Activated CD8-positive, alpha-beta memory T cell treated with anti-CD3 and anti-CD28 coated beads for 36 hours (primary cell): ENCODE results near the gene PBRM1. TPM values are rescaled to one million over a fixed set of nuclear protein-coding genes. Genes with fewer than 3 reads are reported as not detected.

ENCODE experiments used
- CTCF ChIA-PET: fragments of 350-600 bp; sonication (Branson Sonifier 250); formaldehyde crosslinking; loops from one replicate; lab custom pipeline; 2021; ENCODE audit warnings: antibody characterized with exemption; lab: Charles Lee
- POLR2A ChIA-PET: fragments of 350-600 bp; sonication (Branson Sonifier 250); formaldehyde crosslinking; loops from one replicate; lab custom pipeline; 2021; ENCODE audit warnings: antibody characterized with exemption; lab: Charles Lee
- total RNA-seq, 2 experiments: library from RNA; stranded (reverse); gene quantifications; one replicate each; pipeline ENCODE4 v1.2.3, GENCODE V29; 2021

PBRM1 gene
- total RNA-seq, 2 experiments from 2014 or later: 65.4 to 71.2 TPM

DNA sequence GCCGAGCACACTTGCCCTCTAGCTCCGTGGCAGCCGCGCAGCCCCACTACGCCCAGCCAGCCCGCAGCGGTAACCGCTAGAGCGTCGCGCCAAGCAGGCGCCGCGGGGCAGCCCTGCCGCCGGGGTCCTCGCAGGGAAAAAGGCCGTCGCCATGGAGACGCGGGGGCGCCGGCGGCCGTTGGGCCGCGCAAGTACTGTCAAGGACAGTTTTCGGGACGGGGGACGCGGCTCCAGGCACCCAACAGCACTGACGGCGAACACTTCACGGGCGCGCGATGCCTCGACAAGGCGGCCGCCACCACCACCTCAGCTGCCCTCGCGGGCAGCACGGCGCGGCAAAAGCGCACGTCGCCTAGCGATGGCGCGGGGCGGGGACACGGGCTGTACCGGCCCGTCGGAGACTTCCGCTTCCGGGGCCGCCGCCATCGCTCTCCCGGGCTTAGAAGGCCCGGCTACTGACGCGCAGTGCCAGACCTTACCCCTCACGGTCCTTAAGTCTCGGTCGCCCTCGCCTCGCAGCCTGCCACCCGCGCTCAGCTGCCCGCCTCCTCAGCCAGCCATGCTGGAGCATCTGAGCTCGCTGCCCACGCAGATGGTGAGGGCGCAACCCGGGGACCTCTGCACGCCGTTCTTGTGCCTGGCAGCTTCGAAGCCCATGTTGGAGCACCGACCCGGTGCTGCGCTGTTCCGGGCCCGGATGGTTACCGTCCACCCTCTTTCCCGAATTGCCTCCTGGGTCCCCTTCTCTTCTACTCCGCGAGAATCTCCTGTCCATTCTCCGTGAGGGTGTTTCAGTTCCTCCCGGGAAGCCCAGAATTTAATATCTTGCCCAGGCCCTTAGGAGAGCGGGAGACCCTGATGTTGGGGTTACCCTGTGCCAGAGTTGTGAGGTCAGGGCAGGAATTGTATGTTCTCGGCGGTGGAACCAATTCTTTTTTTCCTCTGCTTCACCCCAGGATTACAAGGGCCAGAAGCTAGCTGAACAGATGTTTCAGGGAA lies 20.3 kb upstream of the PBRM1 start, which contains the start of the genes GLT8D1 and SPCS1:
GLT8D1 (minus strand) TSS at position 104 of the 999 bp plus-strand sequence. CDS start 5,331 bp downstream, outside the sequence.
SPCS1 (plus strand) TSS at position 419 of the 999 bp plus-strand sequence; CDS start at position 560, 141 bp downstream.
- CTCF ChIA-PET: interaction anchor here (0.6 to 1.0 kb wide), 3 partner anchors 25 to 473 kb away, joined by 3 read pairs; no protein-coding TSS in a partner anchor

DNA sequence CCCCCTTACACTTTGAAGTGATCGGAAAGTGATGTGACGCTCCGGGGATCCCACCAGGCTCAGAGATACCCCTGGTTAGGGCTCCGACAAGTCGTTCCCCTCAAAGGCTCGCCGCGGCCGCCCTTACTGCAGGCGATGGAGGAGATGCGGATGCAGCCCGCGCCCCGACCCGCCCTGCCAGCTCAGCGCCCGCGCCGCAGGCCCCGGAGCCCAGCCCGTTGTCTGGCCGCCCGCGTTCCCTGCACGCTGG lies 19.6 kb upstream of the PBRM1 start:
- CTCF ChIA-PET: interaction anchor here (0.9 to 1.0 kb wide), 2 partner anchors 17 to 24 kb away, joined by 3 read pairs; no protein-coding TSS in a partner anchor

More for the DNA sequence above, 20.3 kb upstream of the PBRM1 start, which contains the start of the genes GLT8D1 and SPCS1:
- POLR2A ChIA-PET: interaction anchor here (0.5 to 1.3 kb wide), 7 partner anchors 13 to 192 kb away, joined by 3 to 7 read pairs (median 3); partner anchors contain the start of genes PBRM1, STIMATE and UQCC5

DNA sequence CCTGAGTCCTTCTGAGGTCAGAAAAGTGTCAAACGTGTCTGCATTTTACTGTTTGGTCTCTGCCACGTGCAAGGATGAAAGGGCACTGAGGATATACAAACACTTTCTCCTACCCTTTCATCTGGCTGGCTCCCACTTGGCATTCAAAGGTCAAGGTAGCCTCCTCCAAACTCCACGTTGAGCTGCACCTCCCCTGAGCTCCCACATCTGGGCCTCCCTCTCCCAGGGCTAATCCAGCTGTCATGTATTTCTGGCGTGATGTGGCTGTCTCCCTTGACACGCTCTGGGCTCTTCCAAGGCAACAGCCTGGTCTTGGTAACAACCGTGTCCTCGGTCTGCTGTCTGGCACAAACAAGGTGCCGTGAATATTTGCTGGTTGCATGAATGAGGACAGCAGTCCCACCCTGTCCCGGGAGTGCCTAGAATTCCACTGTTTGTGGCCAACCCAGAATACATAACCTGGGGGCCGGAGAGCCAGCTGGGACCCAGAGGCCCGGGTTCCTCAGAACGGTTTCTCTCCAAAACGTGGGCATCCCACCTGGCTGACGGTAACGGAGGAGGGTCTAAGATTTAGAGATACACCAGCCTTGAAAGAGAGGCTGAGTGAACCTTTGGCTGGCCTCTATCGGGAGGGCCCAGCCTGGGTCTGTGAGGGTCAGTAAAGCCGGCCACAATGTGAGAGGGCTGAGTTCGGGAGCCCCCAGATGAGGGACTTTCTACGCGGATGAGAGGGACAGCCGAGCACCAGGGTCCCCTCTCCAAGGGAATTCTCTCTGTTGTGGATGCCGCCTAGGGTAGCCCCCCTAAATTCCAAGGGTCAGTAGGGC lies 19.1 kb upstream of the PBRM1 start:
- ChIA-PET CTCF (interaction anchor here (0.9 to 1.0 kb wide), 2 partner anchors 17 to 24 kb away, joined by 3 read pairs; no protein-coding TSS in a partner anchor), POLR2A (interaction anchor here (0.6 to 1.3 kb wide), 3 partner anchors 12 to 169 kb away, joined by 3 to 7 read pairs (median 3); partner anchors contain the start of gene UQCC5)

More for the DNA sequence above, 19.6 kb upstream of the PBRM1 start:
- POLR2A ChIA-PET: interaction anchor here (0.6 to 1.3 kb wide), 4 partner anchors 13 to 192 kb away, joined by 3 to 7 read pairs (median 4); partner anchors contain the start of genes STIMATE and UQCC5

DNA sequence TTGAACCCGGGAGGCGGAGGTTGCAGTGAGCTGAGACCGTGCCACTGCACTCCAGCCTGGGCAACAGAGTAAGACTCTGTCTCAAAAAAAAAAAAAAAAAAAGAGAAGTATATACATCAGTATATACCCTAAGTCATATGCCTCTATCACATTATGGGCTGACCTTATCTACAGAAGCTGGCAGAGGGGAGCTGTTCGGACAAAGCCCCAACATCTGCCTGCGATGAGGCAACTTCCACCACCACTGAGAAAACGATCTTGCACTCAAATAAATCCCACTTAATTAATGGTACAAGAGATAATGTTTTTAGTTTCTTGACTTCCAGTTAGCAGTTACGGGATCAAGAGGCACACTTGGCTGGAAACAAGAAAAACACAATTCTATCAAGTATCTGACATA lies 17.6 kb upstream of the PBRM1 start:
- CTCF ChIA-PET: no interaction called here
- POLR2A ChIA-PET: interaction anchor here (0.6 kb wide), 1 partner anchor 194 kb away, joined by 4 read pairs; no protein-coding TSS in a partner anchor

DNA sequence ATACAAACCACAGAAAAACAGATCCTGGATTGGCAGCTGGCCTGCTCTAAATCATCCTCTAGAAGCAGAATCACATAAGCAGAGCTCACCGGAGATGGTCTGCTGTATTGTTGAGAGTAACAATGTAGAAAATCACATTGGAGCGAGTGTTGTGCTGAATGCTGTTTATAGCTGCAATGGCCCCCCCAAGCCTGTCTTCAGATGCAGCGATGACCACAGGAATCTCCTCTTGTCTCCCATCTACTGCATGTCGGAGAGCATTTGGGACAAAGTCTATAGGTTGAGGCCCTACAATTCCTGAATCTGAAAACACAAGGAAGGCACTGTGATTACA lies 11.9 kb upstream of the PBRM1 start:
- ChIA-PET POLR2A (no interaction called here), CTCF (no interaction called here)

DNA sequence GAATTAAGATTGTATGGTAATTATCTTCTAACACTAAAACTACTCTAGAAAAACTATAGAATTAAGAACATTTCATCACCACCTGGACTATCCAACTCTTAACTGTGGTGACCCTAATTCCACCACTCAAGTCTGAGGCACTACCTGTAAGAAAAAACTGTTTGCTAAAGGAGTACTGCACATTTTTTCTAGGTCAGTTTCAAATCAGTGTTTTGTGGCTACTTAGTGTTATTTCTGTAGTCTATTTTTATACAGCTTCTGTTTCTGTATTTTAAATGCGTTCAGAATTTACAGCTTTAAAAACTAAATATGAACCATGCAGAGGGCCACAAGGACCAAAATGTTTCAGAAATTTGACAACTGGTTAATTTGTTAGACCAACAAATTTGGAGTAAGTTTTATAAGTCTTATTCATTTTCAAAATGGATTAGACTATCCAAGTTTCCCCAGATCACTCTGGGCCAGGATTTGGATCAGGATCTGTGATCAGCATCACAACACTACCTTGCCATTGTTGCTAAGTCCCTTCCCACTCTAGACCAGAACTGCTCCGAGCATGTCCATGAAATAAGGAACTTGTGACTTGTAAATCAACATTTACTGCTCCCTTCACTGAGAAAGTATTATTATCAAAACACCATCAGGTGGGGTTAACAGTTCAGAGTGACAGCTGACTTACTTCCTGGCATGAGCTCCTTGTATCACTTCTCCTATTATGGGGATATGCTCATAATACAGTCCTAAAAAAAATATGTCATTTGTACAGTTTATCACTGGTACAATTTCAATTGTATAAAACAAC lies 11.3 kb upstream of the PBRM1 start:
- CTCF ChIA-PET: no interaction called here
- POLR2A ChIA-PET: no interaction called here

DNA sequence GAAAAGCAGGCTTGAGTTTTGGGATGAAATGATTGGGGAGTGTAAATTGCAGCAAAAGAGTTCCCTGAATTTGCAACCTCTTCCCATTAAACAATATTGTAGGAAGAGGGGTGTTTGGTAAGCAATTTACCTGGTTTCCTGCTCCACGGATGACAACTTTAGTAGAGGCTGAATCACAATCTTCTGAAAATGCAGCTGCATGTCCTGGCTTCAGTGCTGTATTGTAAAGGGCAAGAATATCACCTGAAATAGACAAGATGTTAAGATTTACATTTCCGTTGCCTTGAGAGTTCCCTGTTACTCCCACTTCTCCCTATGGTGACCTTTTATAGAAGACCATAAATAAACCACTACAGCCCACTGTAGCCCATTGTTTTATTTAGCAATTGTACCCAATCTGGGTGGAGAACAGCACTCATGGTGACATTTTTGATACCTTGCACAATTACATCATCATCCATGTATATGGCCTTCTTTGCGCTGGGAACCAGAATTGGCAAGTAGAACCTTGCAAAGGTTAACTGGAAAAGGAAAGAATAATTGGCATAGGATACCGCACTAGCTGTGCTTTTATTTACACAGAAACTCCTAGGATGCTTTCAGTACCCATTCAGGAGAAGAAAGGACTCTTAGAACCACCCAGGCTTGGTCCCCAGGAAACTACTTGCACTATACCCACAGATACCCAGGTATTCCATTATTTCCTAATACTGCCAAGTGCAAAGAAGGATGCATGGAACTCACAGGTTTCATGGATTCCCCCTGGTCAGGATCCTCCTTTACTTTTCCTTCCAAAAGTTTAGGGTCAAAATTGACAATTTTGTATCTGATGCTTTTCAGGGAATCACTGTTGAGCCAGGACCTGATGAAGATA lies 10.3 kb upstream of the PBRM1 start:
- ChIA-PET POLR2A (no interaction called here), CTCF (no interaction called here)

DNA sequence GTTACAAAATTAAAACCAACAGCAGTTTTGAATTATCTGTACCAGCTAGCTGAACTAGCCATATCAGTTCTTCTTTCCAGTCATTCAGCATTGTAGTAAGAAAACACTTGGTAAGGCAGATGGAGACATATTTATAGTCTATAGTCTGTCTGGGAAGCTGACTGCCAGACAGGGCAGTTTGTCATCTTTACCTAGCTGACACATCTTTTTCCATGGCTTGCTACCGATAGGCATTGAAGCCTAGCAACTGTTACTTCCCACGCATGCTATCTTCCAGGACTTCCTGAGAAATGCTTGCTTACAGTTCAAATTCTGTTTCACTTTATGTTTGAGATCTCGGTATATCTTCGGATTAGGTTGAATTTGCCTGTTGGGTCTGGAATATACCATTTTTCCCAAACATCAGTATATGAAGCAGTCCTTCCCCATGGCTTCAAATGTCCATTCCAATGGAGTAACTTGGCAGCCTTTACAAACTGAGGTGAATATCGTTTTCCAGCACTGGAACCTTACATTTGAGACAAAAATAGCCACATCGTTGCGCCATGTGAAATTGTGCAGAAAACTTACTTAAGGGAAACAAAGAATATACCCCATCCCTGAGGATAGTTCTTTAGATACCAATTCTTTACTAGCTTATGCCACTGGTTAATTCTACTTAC lies 8.9 kb upstream of the PBRM1 start:
- POLR2A ChIA-PET: no interaction called here
- CTCF ChIA-PET: no interaction called here

DNA sequence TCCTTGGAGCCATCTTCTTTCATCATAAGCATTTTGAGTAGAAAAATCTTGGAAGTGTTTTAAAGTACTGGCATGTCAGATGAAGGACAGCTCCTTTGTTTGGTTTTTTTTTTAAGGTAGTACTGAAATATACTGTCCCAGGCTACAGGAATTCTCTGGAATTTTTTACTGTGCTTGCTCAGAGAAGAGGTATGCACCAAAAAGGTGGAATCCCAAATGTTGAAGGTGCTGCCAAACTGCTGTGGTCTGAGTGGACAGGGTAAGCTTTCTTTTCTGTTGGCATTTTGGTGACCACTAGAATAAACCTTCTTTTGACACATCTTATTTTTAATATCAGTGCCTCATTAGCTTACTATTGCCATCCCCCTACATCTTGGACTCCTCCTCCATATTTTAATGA lies 7.4 kb upstream of the PBRM1 start:
- CTCF ChIA-PET: interaction anchor here (0.8 to 1.1 kb wide), 2 partner anchors 36 to 341 kb away, joined by 3 read pairs; no protein-coding TSS in a partner anchor

DNA sequence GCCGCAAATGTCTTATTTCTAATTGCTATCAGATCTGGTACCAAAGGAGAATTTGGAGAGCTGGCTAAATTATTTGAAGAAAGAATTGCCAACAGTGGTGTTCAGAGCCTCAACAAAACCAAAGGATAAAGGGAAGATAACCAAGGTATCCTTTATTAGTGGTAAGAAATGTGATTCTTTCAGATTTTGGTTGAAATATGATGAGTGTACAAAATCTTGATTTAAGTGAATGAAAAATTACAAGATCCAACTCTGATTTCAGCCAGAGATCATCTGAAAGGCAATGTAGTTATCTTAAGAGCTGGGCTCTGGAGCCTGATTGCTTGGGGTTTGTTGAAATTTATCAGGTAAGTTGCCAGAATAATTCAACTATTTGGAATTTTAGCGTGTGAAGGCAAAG lies 4.8 kb upstream of the PBRM1 start:
- POLR2A ChIA-PET: no interaction called here
- CTCF ChIA-PET: interaction anchor here (0.6 kb wide), 1 partner anchor 353 kb away, joined by 3 read pairs; no protein-coding TSS in a partner anchor

More for the DNA sequence above, 7.4 kb upstream of the PBRM1 start:
- POLR2A ChIA-PET: interaction anchor here (0.6 to 1.0 kb wide), 4 partner anchors 10 to 131 kb away, joined by 3 read pairs; no protein-coding TSS in a partner anchor

DNA sequence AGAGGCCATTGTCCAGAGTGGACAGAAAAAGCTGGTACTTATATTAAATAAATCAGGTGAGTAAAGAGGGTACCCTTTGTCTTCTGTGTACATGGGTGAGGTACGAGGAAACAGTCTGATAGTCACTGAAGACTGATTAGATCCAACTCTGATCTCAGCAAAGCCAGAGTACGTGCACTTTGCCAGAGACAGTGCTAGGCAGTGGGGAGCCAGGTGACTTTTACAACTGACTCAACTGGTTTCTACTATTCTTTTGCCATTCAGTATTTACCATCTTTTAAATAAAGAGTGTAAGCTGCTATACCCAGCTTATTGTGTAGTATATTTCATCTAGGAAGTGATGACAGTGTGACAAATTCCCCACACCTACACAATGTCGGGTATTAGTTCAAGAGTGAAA lies 3.4 kb upstream of the PBRM1 start:
- CTCF ChIA-PET: no interaction called here
- POLR2A ChIA-PET: interaction anchor here (1.7 kb wide), 1 partner anchor 16 kb away, joined by 7 read pairs; the partner anchor contains the start of gene GLT8D1

DNA sequence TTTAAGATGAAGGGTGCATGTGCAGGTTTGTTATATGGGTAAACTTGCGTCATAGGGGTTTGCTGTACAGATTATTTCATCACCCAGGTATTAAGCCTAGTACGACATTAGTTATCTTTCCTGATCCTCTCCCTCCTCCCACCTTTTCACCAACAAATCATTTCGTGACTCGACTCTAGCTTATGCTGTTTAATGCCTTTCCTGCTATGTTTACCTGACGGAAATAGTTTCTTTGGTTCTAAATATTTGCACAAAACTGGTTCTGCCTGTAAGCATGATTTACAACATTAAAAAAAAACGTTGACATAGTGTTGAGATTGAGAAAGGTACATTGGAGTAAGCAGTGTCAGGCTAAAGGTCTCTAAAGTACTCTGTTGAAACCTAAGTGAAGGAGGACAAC lies 2.6 kb upstream of the PBRM1 start:
- ChIA-PET CTCF (interaction anchor here (1.4 kb wide), 1 partner anchor 17 kb away, joined by 3 read pairs; no protein-coding TSS in a partner anchor), POLR2A (no interaction called here)

DNA sequence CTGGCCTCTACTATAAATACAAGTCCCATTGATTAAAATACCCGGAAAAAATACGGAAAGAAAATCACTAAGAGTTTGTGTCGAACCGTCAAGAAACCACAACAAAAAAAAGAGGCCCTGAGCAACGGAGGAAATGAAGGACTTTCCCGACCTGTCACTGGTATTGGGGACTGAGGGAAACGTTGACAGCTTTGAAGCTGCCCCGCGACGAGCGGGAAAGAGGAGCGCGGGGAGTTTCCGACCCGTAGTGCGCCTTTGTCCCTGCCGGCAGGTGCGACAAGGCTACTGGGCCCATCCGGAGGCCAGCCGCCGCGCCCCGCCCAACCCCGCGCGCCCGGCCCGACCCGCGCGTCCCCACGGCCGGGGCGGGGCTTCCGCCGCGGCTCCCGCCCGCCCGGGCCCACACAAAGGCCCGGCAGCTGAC lies 416 bp downstream of the PBRM1 start:
- ChIA-PET CTCF (no interaction called here), POLR2A (interaction anchor here (1.2 to 1.8 kb wide), 2 partner anchors 14 to 21 kb away, joined by 3 to 8 read pairs; no protein-coding TSS in a partner anchor)

DNA sequence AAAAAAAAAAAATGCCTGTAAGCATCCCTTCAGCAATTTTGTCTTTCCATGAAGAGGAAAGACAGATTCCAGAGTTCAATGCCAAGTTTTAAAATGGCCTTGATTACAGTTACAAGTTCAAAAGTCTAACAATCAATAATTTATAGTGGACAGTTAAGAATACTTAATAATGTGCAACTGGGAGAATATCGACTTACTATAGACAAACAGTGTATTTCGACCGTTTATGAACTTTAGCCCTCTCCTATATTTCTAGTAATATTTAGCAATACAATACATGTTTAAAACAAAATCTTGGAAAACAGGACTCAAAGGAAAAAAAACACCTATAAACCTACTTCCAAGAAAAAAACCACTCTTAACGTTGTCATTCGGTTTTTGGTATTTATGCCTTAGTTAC lies 1.5 kb downstream of the PBRM1 start:
- CTCF ChIA-PET: interaction anchor here (0.7 to 3.0 kb wide), 2 partner anchors 13 to 206 kb away, joined by 4 to 12 read pairs; no protein-coding TSS in a partner anchor
- POLR2A ChIA-PET: interaction anchor here (0.6 to 1.8 kb wide), 2 partner anchors 13 to 148 kb away, joined by 3 to 8 read pairs; partner anchors contain the start of gene UQCC5

DNA sequence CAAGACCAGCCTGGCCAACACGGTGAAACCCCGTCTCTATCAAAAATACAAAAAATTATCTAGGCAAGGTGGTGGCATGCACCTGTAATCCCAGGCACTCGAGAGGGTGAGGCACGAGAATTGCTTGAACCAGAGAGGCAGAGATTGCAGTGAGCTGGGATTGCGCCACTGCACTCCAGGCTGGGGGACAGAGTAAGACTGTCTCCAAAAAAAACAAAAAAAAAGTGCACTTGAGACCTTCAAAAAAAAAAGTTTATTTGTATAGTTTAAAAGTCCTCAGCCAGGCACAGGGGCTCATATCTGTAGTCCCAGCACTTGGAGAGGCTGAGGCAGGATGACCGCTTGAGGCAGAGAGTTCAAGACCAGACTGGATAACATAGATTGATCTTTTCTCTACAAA lies 2.1 kb downstream of the PBRM1 start:
- ChIA-PET CTCF (interaction anchor here (0.7 to 3.0 kb wide), 2 partner anchors 13 to 205 kb away, joined by 4 to 12 read pairs; no protein-coding TSS in a partner anchor), POLR2A (interaction anchor here (0.6 to 0.7 kb wide), 2 partner anchors 9 to 147 kb away, joined by 3 read pairs; partner anchors contain the start of gene UQCC5)

DNA sequence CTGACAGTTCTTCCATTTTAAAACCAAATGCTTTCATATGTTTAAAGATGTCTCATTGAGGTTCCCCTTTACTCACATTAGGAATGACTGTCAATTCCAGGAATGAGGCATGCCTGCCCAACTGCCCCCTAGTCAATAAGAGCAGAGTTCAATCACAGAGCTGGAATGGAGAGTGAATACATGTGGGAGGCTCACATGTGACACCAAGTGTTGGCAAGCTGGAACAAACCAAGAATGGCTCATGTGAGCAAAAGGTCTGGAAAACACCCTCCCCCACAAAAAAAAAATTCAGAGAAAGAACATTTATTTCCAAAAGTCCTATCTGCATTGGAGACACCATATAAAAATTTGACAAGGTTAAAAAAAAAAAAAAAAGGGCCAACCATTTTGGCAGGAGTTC lies 3.7 kb downstream of the PBRM1 start:
- POLR2A ChIA-PET: interaction anchor here (0.6 kb wide), 1 partner anchor 11 kb away, joined by 6 read pairs; no protein-coding TSS in a partner anchor
- CTCF ChIA-PET: interaction anchor here (3.0 kb wide), 1 partner anchor 11 kb away, joined by 12 read pairs; no protein-coding TSS in a partner anchor
